ENCODE measurements around the gene MPND.

The MPND gene

DNA sequence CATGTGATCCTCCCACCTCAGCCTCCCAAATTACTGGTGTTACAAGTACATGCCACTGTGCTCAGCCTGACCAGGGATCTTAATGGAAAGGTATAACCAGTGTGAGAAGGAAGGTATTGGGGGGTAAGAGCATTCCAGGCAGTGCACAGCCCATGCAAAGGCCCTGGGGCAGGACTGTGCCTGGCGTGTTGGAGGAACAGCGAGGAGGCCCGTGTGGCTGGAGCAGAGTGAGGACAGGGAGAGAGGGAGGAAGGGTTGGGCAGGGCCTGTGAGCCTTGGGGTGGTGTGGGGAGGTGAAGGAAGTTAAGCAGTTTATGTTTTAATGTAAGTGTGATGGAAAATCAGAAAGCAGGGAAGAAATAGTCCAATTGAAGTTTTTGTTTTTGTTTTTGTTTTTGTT is 42.8 kb upstream of the MPND start:
- H3K4me3 ChIP-seq (ENCODE audit: low read depth, low read length), result no peak overlapping the region
- DNase-seq (ENCODE audit: low read depth), result no peak
- TF ChIP-seq, protein P1, sequence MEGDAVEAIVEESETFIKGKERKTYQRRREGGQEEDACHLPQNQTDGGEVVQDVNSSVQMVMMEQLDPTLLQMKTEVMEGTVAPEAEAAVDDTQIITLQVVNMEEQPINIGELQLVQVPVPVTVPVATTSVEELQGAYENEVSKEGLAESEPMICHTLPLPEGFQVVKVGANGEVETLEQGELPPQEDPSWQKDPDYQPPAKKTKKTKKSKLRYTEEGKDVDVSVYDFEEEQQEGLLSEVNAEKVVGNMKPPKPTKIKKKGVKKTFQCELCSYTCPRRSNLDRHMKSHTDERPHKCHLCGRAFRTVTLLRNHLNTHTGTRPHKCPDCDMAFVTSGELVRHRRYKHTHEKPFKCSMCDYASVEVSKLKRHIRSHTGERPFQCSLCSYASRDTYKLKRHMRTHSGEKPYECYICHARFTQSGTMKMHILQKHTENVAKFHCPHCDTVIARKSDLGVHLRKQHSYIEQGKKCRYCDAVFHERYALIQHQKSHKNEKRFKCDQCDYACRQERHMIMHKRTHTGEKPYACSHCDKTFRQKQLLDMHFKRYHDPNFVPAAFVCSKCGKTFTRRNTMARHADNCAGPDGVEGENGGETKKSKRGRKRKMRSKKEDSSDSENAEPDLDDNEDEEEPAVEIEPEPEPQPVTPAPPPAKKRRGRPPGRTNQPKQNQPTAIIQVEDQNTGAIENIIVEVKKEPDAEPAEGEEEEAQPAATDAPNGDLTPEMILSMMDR (conservative IDR thresholded peaks at IDR 0.05; ENCODE audit: low read depth, low read length), result no peak

DNA sequence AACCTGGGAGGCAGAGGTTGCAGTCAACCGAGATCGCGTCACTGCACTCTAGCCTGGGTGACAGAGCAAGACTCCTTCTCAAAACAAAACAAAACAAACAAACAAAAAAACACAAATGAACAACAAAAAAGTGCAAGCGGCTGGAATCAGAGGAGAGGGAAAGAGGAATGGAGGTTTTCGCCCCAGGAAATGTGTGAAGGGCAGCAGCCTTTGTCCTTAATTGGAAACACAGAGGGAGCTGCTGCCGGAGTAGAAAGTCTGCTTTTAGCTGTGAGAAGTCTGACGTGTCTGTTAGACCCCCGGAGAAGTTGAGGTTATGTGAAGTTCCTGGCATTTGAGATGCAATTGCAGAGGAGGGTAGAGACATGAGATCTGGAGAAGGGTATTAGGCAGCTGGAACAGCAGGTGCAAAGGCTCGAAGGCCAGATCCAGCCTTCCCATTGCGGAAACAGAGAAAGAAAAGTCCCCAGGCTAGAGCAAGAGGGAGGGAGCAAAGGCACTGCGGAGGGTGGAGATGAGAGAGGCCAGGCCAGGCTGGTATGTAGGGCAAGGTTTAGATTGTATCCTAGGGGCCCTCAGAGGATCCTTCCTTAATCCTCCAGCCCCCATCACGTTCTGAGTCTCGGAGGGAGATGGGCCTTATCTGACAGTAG is 41.6 kb upstream of the MPND start:
- TF ChIP-seq, protein P1 (conservative IDR thresholded peaks at IDR 0.05; ENCODE audit: low read depth, low read length), result no peak
- H3K4me3 ChIP-seq (ENCODE audit: low read depth, low read length), result no peak overlapping the region
- DNase-seq (ENCODE audit: low read depth), result no peak

DNA sequence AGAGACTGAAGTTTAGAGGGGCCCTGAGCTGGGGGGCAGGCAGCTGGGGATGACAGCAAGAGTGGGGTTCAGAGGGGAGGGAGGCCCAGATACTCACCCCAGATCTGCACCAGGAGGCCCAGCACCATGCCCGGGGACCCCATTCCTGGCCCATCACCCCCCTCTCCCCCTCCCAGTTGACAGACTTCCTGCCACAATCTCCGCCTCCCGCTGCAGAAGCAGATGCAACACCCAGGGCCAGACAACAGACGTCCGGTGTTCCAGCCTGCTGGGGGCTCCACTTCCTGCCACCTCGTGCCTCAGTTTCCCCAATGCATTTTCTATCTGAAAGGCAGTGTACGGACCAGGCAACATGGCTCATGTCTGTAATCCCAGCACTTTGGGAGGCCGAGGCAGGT is 41.1 kb upstream of the MPND start, which contains the start of gene TMIGD2:
Gene TMIGD2 (minus strand): TSS at position 147 of the 398 bp plus-strand sequence. CDS start 4 bp downstream, at position 143.
- H3K4me3 ChIP-seq (ENCODE audit: low read depth, low read length), result no peak within 1 kb of the TSS
- DNase-seq (ENCODE audit: low read depth), result no peak
- TF ChIP-seq, protein P1 (conservative IDR thresholded peaks at IDR 0.05; ENCODE audit: low read depth, low read length), result no peak

DNA sequence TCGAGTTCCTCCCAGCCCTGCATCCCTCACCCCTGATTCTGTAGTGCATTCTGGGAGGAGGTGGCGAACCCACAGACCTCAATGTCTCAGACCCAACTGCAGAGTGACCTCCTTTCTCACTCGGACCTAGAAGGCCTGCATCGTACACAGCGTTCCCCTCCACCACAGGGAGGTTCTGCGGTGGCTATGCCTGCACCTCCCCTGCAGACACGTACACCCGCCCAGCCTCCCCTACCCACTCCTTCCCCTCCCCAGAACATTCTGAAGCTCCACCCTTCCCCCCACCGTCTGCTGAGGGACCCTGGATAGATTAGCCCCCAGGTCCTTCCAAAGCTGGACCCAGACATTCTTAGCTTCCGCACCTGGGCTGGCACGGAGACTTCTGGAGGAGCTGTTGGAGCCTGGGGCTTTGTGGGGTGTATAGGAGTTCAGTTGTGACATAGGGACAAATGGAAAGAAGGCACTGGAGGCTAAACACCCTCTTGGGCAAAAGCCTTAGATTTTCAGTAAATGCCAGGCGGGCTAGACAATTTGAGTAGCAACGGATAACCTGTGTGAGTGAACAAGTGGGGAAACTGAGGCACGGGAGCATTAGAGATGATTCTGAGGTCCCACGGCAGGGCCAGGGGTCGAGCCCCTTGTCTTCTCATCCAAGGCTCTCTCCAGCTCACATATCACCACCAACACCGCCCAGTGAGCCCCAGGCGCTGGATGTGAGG is 39.4 kb upstream of the MPND start:
- DNase-seq (ENCODE audit: low read depth), result no peak
- TF ChIP-seq, protein P1 (conservative IDR thresholded peaks at IDR 0.05; ENCODE audit: low read depth, low read length), result no peak
- no peak overlapping the region for H3K4me3 ChIP-seq (ENCODE audit: low read depth, low read length)

DNA sequence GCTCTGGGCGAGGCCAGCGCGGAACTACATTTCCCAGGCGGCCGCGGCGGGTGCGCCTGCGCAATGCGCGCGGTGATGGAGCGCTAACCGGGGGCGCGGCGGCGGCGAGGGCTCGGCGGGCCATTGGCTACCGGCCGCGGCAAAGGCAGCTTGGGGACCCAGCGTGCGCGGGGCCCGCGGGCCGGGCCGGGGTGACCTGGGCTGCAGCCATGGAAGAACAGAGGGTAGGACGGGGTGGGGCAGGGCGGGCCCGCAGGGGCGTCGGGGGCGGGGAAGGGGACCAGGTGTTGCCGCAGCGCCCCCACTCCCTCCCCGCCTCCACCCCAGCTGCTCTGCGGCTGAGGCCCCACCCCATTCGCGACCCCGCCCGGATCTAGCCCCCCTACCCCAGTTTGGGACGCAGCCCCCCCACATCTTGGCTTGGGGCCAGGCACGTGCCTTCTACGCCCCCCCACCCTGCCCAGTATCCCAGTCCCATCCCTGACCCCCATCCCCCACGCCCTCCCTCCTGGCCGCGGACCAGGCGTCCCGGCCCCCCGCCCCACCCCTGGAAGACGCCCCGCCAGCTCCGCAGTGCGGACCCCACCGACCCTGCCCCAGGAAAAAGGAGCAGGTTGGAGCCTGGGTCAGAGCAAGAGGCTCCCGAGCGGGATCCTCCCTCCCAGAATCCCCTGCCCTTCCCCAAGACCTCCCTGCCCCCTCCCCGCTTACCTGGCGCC is 38.7 kb upstream of the MPND start, which contains the start of gene FSD1:
Gene FSD1 (plus strand): TSS at position 61 of the 719 bp plus-strand sequence. CDS start 149 bp downstream, at position 210.
- TF ChIP-seq, protein P1 (conservative IDR thresholded peaks at IDR 0.05; ENCODE audit: low read depth, low read length), result no peak
- H3K4me3 ChIP-seq (ENCODE audit: low read depth, low read length), result peak within 1 kb of the TSS; percentile 52
- peak; percentile 42 for DNase-seq (ENCODE audit: low read depth)

DNA sequence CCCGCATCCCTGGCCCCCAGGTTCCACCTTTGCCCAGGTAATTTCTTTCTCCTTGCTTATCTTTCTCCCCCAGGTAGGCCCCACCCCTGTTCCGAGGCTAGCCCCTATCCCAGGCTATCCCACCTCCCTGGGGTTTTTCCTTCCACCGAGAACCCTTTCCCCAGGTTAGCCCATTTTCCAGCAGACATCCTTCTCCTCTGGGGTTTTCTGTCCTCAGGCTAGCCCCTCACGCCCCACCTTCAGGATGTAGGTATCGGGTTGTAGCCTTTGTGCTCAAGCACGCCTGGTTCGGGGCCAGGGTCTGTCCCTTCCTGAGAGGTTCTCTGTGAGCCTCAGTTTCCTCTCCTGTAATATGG is 38.1 kb upstream of the MPND start:
- H3K4me3 ChIP-seq (ENCODE audit: low read depth, low read length), result no peak overlapping the region
- TF ChIP-seq, protein P1 (conservative IDR thresholded peaks at IDR 0.05; ENCODE audit: low read depth, low read length), result no peak
- DNase-seq (ENCODE audit: low read depth), result no peak

Data from choroid plexus epithelial cell (primary cell).